ENCODE results near the gene OR2A7.
"Not testable (repeated sequence)": the region's sequence is repeated elsewhere in the genome, so short reads cannot be mapped to it uniquely, and the experiment has no call there.

OR2A7 gene

DNA sequence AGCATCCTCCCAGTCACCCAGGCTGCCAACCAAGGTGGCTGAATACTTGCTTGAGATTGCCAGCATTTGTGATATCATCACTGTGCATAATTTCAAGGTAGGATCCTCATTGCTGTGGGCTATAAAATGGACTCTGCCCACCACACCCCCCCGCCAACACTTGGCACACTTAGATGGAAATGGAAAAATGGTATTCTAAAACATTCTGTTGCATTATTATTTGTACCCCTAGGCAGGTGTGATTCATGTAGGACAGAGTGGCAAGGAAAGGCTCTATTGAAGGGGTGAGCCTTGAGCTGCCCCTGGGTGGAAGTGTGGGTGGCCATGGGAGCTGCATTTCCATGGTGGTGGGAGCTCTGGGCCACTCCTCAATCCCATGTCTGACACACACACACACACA lies 46.0 kb downstream of the OR2A7 start:
- not testable (repeated sequence) for H3K27me3 ChIP-seq (ENCODE audit: control insufficient read depth, insufficient read depth, low read length); H3K36me3 ChIP-seq (ENCODE audit: insufficient read depth, low read length); H3K4me2 ChIP-seq (ENCODE audit: low read length); H3K4me3 ChIP-seq (ENCODE audit: low read length); H3K9me3 ChIP-seq (replicated peaks; ENCODE audit: low read length); H3K9ac ChIP-seq (ENCODE audit: low read depth, low read length); H3K4me1 ChIP-seq (ENCODE audit: control insufficient read depth, insufficient read depth, low read length)

GRCh38 chr7:144217200-144217599 lies 47.4 kb downstream of the OR2A7 start:
- H3K9me3 ChIP-seq (replicated peaks; ENCODE audit: low read length); H3K27me3 ChIP-seq (ENCODE audit: control insufficient read depth, insufficient read depth, low read length); H3K9ac ChIP-seq (ENCODE audit: low read depth, low read length); H3K4me2 ChIP-seq (ENCODE audit: low read length); H3K4me3 ChIP-seq (ENCODE audit: low read length); H3K4me1 ChIP-seq (ENCODE audit: control insufficient read depth, insufficient read depth, low read length); H3K36me3 ChIP-seq (ENCODE audit: insufficient read depth, low read length): not testable (repeated sequence)
